ENCODE data around the gene DTX1. TPM values are rescaled to one million over a fixed set of nuclear protein-coding genes. Genes with fewer than 3 reads are reported as not detected.

DTX1 gene
- total RNA-seq, 1 donor from 2014 or later: 4.3 TPM

- peaks cover 5% of the 10 kb centered on the region for H3K27me3 Mint-ChIP-seq (ENCODE audit: unreplicated experiment)
- no peaks in the 10 kb centered on the region for H3K4me1 Mint-ChIP-seq (ENCODE audit: low read depth, unreplicated experiment)
- peaks cover 3% of the 10 kb centered on the region for H3K9me3 Mint-ChIP-seq (ENCODE audit: unreplicated experiment)
- peaks cover 6% of the 10 kb centered on the region for H3K36me3 Mint-ChIP-seq (ENCODE audit: unreplicated experiment)
- no peak overlapping the region for H3K4me3 Mint-ChIP-seq (ENCODE audit: unreplicated experiment)
- TF ChIP-seq CTCF (IDR thresholded peaks at IDR 0.05; ENCODE audit: partially characterized antibody, unreplicated experiment): no peak
- no peak overlapping the region for H3K27ac Mint-ChIP-seq (ENCODE audit: unreplicated experiment)
- DNase-seq: no peak
Observed at GRCh38 chr12:113019025-113019424, 37.5 kb upstream of the DTX1 start.

- H3K9me3 Mint-ChIP-seq (ENCODE audit: unreplicated experiment): peaks cover 1% of the 10 kb centered on the region
- no peaks in the 10 kb centered on the region for H3K36me3 Mint-ChIP-seq (ENCODE audit: unreplicated experiment)
- H3K27ac Mint-ChIP-seq (ENCODE audit: unreplicated experiment): no peak overlapping the region
- H3K4me1 Mint-ChIP-seq (ENCODE audit: low read depth, unreplicated experiment): no peaks in the 10 kb centered on the region
- no peak for DNase-seq
- no peak for TF ChIP-seq CTCF (IDR thresholded peaks at IDR 0.05; ENCODE audit: partially characterized antibody, unreplicated experiment)
- H3K27me3 Mint-ChIP-seq (ENCODE audit: unreplicated experiment): peaks cover 4% of the 10 kb centered on the region
- H3K4me3 Mint-ChIP-seq (ENCODE audit: unreplicated experiment): no peak overlapping the region
Observed at GRCh38 chr12:113021500-113021899, 35.0 kb upstream of the DTX1 start.

- H3K36me3 Mint-ChIP-seq (ENCODE audit: unreplicated experiment): no peaks in the 10 kb centered on the region
- no peak for TF ChIP-seq CTCF (IDR thresholded peaks at IDR 0.05; ENCODE audit: partially characterized antibody, unreplicated experiment)
- no peak overlapping the region for H3K27ac Mint-ChIP-seq (ENCODE audit: unreplicated experiment)
- H3K4me1 Mint-ChIP-seq (ENCODE audit: low read depth, unreplicated experiment): no peaks in the 10 kb centered on the region
- DNase-seq: no peak
- H3K27me3 Mint-ChIP-seq (ENCODE audit: unreplicated experiment): peaks cover under 1% of the 10 kb centered on the region
- H3K4me3 Mint-ChIP-seq (ENCODE audit: unreplicated experiment): no peak overlapping the region
- H3K9me3 Mint-ChIP-seq (ENCODE audit: unreplicated experiment): peaks cover 1% of the 10 kb centered on the region
Observed at GRCh38 chr12:113022563-113023297, 33.8 kb upstream of the DTX1 start.

- H3K27me3 Mint-ChIP-seq (ENCODE audit: unreplicated experiment): peaks cover 2% of the 10 kb centered on the region
- H3K9me3 Mint-ChIP-seq (ENCODE audit: unreplicated experiment): peaks cover 1% of the 10 kb centered on the region
- DNase-seq: no peak
- H3K4me3 Mint-ChIP-seq (ENCODE audit: unreplicated experiment): no peak overlapping the region
- H3K36me3 Mint-ChIP-seq (ENCODE audit: unreplicated experiment): no peaks in the 10 kb centered on the region
- TF ChIP-seq CTCF (IDR thresholded peaks at IDR 0.05; ENCODE audit: partially characterized antibody, unreplicated experiment): no peak
- no peak overlapping the region for H3K27ac Mint-ChIP-seq (ENCODE audit: unreplicated experiment)
- H3K4me1 Mint-ChIP-seq (ENCODE audit: low read depth, unreplicated experiment): no peaks in the 10 kb centered on the region
Observed at GRCh38 chr12:113027726-113028125, 28.8 kb upstream of the DTX1 start.

- H3K36me3 Mint-ChIP-seq (ENCODE audit: unreplicated experiment): peaks cover 4% of the 10 kb centered on the region
- peak; percentile 67 for TF ChIP-seq CTCF (IDR thresholded peaks at IDR 0.05; ENCODE audit: partially characterized antibody, unreplicated experiment)
- DNase-seq: peak; percentile 32
- H3K27me3 Mint-ChIP-seq (ENCODE audit: unreplicated experiment): peaks cover 2% of the 10 kb centered on the region
- H3K27ac Mint-ChIP-seq (ENCODE audit: unreplicated experiment): no peak overlapping the region
- peaks cover 1% of the 10 kb centered on the region for H3K9me3 Mint-ChIP-seq (ENCODE audit: unreplicated experiment)
- H3K4me1 Mint-ChIP-seq (ENCODE audit: low read depth, unreplicated experiment): no peaks in the 10 kb centered on the region
- no peak overlapping the region for H3K4me3 Mint-ChIP-seq (ENCODE audit: unreplicated experiment)
Observed at GRCh38 chr12:113030875-113031525, 25.5 kb upstream of the DTX1 start.
